Amygdala (tissue), 56 donors: ENCODE measurements around the gene FCHSD1.
A peak's percentile ranks its signal among the peaks of the same experiment; 100 is the strongest.

Source experiments
- DNase-seq, 56 donors: peaks; one replicate each; lab custom pipeline; 2025; lab: John Stamatoyannopoulos, UW

The FCHSD1 gene

GRCh38 chr5:141674747-141675146 lies 23.5 kb upstream of the FCHSD1 start:
- DNase-seq = no peak

GRCh38 chr5:141672841-141673813 lies 21.9 kb upstream of the FCHSD1 start:
- DNase-seq = peak in 19 of 56 donors; percentile 9 to 82 (median 30)

GRCh38 chr5:141672071-141672840 lies 21.0 kb upstream of the FCHSD1 start:
- no peak for DNase-seq

GRCh38 chr5:141669520-141669919 lies 18.3 kb upstream of the FCHSD1 start:
- DNase-seq = peak in 1 of 56 donors; percentile 17

GRCh38 chr5:141668601-141669265 lies 17.5 kb upstream of the FCHSD1 start:
- DNase-seq = no peak

- no peak for DNase-seq
These were observed 15.1 kb upstream of the FCHSD1 start for GRCh38 chr5:141665995-141666940.

GRCh38 chr5:141664733-141665461 lies 13.7 kb upstream of the FCHSD1 start:
- DNase-seq = peak in 48 of 56 donors; percentile 11 to 82 (median 48)

- no peak for DNase-seq
These were observed 12.3 kb upstream of the FCHSD1 start for GRCh38 chr5:141663506-141663905.

- DNase-seq = no peak
These were observed 10.8 kb upstream of the FCHSD1 start for GRCh38 chr5:141662028-141662427.

- DNase-seq = no peak
These were observed 6.8 kb upstream of the FCHSD1 start for GRCh38 chr5:141657937-141658545.

- no peak for DNase-seq
These were observed 6.2 kb upstream of the FCHSD1 start for GRCh38 chr5:141657404-141657803.

GRCh38 chr5:141656396-141656795 lies 5.2 kb upstream of the FCHSD1 start:
- DNase-seq = no peak

GRCh38 chr5:141655020-141655419 lies 3.8 kb upstream of the FCHSD1 start:
- DNase-seq = no peak

- no peak for DNase-seq
These were observed 3.1 kb upstream of the FCHSD1 start for GRCh38 chr5:141654298-141654697.

- no peak for DNase-seq
These were observed 499 bp upstream of the FCHSD1 start for GRCh38 chr5:141651728-141652105.

GRCh38 chr5:141649972-141650371 lies 1.2 kb downstream of the FCHSD1 start:
- DNase-seq = no peak

- DNase-seq = peak in 1 of 56 donors; percentile 49
These were observed 2.0 kb downstream of the FCHSD1 start for GRCh38 chr5:141649056-141649688.

- no peak for DNase-seq
These were observed 3.4 kb downstream of the FCHSD1 start for GRCh38 chr5:141647851-141648250.
